Measurements from ENCODE around the gene GRID1.

DNA sequence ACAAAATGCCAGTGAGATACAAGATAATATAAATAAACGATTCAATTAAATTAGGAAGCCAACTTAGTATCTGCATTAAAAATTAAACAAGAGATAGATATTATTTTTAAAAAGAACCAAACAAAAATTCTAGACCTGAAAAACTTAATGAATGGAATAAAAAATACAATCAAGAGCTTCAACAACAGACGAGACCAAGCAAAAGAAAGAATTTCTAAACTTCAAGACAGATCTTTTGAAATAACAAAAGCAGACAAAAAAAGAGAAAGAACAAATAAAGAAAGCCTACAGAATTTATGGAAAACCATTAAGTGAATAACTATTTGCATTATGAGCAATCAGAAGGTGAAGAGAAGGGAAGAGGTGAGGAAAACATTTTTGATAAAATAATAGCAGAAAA lies 555.2 kb downstream of the GRID1 start:
- TF ChIP-seq, protein P1, sequence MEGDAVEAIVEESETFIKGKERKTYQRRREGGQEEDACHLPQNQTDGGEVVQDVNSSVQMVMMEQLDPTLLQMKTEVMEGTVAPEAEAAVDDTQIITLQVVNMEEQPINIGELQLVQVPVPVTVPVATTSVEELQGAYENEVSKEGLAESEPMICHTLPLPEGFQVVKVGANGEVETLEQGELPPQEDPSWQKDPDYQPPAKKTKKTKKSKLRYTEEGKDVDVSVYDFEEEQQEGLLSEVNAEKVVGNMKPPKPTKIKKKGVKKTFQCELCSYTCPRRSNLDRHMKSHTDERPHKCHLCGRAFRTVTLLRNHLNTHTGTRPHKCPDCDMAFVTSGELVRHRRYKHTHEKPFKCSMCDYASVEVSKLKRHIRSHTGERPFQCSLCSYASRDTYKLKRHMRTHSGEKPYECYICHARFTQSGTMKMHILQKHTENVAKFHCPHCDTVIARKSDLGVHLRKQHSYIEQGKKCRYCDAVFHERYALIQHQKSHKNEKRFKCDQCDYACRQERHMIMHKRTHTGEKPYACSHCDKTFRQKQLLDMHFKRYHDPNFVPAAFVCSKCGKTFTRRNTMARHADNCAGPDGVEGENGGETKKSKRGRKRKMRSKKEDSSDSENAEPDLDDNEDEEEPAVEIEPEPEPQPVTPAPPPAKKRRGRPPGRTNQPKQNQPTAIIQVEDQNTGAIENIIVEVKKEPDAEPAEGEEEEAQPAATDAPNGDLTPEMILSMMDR (IDR thresholded peaks at IDR 0.05) = no peak
- TF ChIP-seq POLR2A (IDR thresholded peaks at IDR 0.05) = no peak

Data from esophagus squamous epithelium (tissue), 4 donors.